Neutrophil (primary cell): Measurements from ENCODE around the gene ANKFY1.

Source experiments
- H3K27ac ChIP-seq: fragments of 200-600 bp; sonication (generic); 2 replicates; pipeline ENCODE4 v1.5.1; 2016; ENCODE audit warnings: mild to moderate bottlenecking, moderate library complexity
- H3K27me3 ChIP-seq: fragments of 200-600 bp; sonication (generic); 2 replicates; pipeline ENCODE4 v1.6.0; 2016; ENCODE audit warnings: mild to moderate bottlenecking
- H3K36me3 ChIP-seq: fragments of 200-600 bp; sonication (generic); 2 replicates; pipeline ENCODE4 v1.5.1; 2017
- H3K4me1 ChIP-seq, 2 experiments: fragments of 200-600 bp in 1 of 2; sonication (generic) in 1 of 2; 1 replicate in 1 of 2; 2 replicates in 1 of 2; pipeline versions ENCODE4 v1.5.1 to v1.6.1; 2013 to 2016; ENCODE audit warnings: low read depth in 1 of 2, low read length in 1 of 2, mild to moderate bottlenecking in 1 of 2, moderate library complexity in 1 of 2; ENCODE audit not compliant: control insufficient read depth in 1 of 2, insufficient read depth in 1 of 2
- H3K4me3 ChIP-seq, 2 experiments: fragments of 200-600 bp in 1 of 2; sonication (generic) in 1 of 2; 1 replicate in 1 of 2; 2 replicates in 1 of 2; pipeline ENCODE4 v1.5.1; 2013 to 2016; ENCODE audit warnings: low read depth in 1 of 2, low read length in 1 of 2, mild to moderate bottlenecking in 1 of 2, moderate library complexity in 1 of 2
- H3K9me3 ChIP-seq: fragments of 200-600 bp; sonication (generic); 2 replicates; pipeline ENCODE4 v1.5.1; 2016
- TF ChIP-seq, protein P1 (sequence below): fragments of 200-600 bp; sonication (generic); IDR thresholded peaks from 2 replicates; pipeline ENCODE4 v1.5.1; 2016; ENCODE audit warnings: antibody characterized with exemption

The ANKFY1 gene

DNA sequence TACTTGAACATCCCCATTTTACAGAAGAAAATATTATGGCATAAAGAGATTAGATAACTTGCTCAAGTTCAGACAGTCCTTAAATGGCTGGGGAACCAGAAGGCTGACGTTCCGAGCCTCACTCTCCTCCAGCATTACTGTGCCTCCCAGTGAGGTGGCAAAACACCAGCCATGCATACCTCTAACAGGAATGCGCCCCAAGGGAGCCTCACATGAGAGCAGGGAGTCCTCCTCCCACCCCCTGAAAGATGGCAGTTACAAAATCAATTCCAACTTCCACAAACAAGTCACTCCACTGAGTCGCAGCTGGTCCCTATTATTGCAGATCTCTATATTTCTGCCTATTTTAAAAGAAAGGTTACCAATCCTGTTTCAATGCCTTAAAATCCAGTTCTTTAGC is 55.5 kb downstream of the ANKFY1 start:
- TF ChIP-seq, protein P1, sequence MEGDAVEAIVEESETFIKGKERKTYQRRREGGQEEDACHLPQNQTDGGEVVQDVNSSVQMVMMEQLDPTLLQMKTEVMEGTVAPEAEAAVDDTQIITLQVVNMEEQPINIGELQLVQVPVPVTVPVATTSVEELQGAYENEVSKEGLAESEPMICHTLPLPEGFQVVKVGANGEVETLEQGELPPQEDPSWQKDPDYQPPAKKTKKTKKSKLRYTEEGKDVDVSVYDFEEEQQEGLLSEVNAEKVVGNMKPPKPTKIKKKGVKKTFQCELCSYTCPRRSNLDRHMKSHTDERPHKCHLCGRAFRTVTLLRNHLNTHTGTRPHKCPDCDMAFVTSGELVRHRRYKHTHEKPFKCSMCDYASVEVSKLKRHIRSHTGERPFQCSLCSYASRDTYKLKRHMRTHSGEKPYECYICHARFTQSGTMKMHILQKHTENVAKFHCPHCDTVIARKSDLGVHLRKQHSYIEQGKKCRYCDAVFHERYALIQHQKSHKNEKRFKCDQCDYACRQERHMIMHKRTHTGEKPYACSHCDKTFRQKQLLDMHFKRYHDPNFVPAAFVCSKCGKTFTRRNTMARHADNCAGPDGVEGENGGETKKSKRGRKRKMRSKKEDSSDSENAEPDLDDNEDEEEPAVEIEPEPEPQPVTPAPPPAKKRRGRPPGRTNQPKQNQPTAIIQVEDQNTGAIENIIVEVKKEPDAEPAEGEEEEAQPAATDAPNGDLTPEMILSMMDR = no peak
- Histone ChIP-seq H3K27ac (no peak overlapping the region), H3K9me3 (no peaks in the 10 kb centered on the region), H3K27me3 (no peaks in the 10 kb centered on the region), H3K36me3 (peaks cover 74% of the 10 kb centered on the region), H3K4me3 (no peak overlapping the region), H3K4me1 (peaks cover 2 to 8% of the 10 kb centered on the region in 2 experiments)

DNA sequence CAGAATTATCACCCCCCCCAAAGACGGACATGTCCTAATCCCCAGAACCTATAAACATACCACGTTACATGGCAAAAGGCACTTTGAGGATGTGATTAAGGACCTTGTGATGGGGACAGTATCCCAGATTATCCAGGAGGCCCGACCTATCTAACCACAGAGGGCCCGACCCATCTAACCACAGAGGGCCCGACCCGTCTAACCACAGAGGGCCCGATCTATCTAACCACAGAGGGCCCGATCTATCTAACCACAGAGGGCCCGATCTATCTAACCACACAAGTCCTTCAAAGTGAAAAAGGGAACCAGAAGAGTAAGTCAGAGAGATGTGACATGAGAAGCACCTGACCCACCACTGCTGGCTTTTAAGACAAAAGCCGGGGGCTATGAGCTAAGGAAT is 56.8 kb downstream of the ANKFY1 start:
- peaks cover 2 to 8% of the 10 kb centered on the region in 2 experiments for H3K4me1 ChIP-seq
- H3K9me3 ChIP-seq = no peaks in the 10 kb centered on the region
- no peaks in the 10 kb centered on the region for H3K27me3 ChIP-seq
- H3K36me3 ChIP-seq = peaks cover 72% of the 10 kb centered on the region
- TF ChIP-seq, protein P1 = no peak
- H3K27ac ChIP-seq = peak overlapping the region; percentile 9
- H3K4me3 ChIP-seq = no peak overlapping the region

DNA sequence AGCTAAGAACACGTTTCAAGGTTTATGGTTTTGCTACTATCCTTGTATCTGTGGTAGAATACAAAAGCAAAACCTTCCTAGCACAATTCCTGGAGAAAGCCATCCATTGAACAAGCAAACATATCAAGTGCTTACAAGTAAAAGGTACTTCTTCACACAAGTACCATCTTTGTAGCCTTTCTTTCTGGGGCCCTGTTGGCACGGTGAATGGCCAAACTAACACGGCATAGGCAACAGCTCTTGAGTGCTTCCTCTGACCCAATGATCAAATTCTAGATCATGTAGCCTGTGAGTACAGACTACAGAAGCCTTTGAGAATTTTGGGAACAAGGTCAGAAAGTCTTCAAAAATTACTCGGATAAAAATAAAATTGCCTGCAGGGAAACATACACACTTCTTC is 57.9 kb downstream of the ANKFY1 start:
- H3K27ac ChIP-seq = no peak overlapping the region
- no peaks in the 10 kb centered on the region for H3K27me3 ChIP-seq
- H3K9me3 ChIP-seq = no peaks in the 10 kb centered on the region
- H3K4me1 ChIP-seq = peaks cover 2 to 8% of the 10 kb centered on the region in 2 experiments
- TF ChIP-seq, protein P1 = no peak
- no peak overlapping the region for H3K4me3 ChIP-seq
- H3K36me3 ChIP-seq = peaks cover 75% of the 10 kb centered on the region

DNA sequence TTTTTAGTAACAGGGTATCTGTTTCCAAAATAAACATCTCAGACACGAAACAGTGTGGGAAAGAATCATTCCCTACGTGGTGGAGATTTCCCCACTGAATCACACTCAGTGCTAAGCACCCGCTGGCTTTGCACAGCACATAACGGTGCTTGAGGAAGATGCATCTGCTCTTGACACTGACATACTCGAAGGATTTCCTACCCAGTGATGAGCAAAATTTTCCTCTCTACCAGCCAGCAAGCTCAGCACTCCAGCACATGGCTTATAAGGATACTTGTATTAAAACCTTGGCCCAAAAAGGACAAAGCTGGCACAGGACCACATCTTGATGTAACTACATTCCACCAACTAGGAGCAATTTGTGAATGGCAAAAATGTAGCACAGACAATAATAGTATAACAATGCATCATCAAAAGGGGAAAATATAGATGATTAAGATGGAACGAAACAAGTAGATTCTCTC is 59.0 kb downstream of the ANKFY1 start:
- no peaks in the 10 kb centered on the region for H3K27me3 ChIP-seq
- no peaks in the 10 kb centered on the region for H3K9me3 ChIP-seq
- H3K27ac ChIP-seq = no peak overlapping the region
- peaks cover 2 to 8% of the 10 kb centered on the region in 2 experiments for H3K4me1 ChIP-seq
- H3K4me3 ChIP-seq = no peak overlapping the region
- TF ChIP-seq, protein P1 = no peak
- peaks cover 76% of the 10 kb centered on the region for H3K36me3 ChIP-seq

DNA sequence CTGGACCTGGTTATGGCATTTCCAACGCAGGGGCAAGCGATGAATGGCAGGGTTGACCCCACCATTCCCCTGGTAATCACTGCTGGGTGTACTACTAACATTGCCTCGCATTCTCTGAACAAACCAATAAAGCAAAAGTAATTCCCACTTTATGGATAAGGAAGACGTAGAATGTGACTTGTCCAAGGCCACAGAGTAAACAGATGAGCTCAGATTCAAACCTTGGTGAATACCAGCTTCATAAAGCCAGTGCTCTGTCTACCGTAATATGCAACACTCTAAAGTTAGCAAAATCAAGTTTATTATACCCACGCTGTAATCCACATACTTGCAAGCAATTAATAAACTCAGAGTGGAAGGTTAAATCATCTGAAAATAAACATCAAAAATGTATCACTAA is 59.6 kb downstream of the ANKFY1 start:
- Histone ChIP-seq H3K4me3 (no peak overlapping the region), H3K27me3 (no peaks in the 10 kb centered on the region), H3K9me3 (no peaks in the 10 kb centered on the region), H3K4me1 (peaks cover 2 to 8% of the 10 kb centered on the region in 2 experiments), H3K27ac (no peak overlapping the region), H3K36me3 (peaks cover 71% of the 10 kb centered on the region)
- TF ChIP-seq, protein P1 = no peak

DNA sequence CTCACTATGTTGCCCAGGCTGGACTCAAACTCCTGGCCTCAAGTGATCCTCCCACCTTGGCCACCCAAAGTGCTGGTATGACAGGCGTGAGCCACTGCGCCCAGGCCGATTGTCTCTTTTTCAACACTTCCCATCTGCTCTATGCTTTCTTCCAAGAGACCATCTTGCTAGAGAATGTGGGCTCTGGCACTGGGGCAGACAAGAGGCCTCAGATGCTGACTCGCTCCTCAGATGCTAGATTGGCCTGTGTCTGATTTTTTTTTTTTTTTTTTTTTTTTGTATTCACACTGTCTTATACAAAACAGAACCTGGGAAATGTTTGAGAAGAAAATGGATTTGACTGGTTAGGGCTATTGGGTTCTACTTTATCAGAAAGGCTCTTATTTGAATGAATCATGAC is 62.6 kb downstream of the ANKFY1 start:
- Histone ChIP-seq H3K4me1 (no peaks in the 10 kb centered on the region), H3K27me3 (no peaks in the 10 kb centered on the region), H3K36me3 (peaks cover 59% of the 10 kb centered on the region), H3K9me3 (no peaks in the 10 kb centered on the region), H3K27ac (no peak overlapping the region), H3K4me3 (no peak overlapping the region)
- TF ChIP-seq, protein P1 = no peak
